ENCODE results near the gene HS3ST3A1.

HS3ST3A1 gene

DNA sequence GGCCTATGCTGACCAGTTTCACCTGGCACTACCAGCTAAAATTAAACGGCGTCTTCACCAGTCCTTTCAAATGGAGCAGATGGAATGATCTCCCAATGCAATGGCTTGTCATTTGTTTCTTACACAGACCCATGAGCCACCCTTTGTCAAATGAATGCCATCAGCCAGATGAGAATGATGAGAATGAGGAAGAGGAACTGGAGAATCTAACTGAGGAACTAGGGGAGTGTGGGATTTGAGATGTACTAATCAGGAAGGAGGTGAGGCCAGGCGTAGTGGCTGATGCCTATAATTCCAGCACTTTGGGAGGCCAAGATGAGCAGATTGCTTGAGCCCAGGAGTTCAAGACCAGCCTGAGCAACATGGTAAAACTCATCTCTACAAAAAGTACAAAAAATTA lies 116.4 kb downstream of the HS3ST3A1 start:
- no peak for DNase-seq

DNA sequence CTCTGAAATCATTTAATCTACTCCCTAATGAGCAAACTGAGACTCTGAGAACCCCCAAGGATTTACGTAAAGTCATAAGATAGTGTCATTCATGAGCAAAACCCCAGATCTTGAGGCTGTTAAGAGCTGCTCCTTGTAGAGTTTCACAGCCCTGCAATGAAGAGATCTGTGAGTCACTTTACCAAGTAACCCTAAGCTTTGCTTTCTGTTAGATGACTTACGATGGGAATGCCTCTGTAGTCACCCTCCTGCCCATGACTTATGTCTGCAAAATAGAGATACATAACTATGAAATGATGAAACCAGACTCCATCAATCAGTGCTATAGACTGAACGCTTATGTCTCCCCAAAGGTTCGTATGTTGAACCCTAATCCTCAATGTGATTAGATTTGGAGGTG lies 117.7 kb downstream of the HS3ST3A1 start:
- no peak for DNase-seq

DNA sequence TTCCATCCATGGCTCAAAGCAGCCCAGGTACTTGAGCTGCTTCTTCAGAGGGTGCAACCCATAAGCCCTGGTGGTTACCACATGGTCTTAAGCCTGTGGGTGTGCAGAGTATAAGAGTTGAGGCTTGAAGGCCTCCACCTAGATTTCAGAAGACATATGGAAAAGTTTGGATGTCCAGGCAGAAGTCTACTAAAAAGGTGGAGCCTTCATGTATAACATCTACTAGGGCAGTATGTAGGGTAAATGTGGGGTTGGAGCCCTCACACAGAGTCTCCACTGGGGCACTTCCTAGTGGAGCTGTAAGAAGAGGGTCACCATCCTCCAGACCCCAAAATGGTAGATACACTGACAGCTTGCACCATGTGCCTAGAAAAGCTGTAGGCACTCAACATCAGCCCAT lies 120.9 kb downstream of the HS3ST3A1 start:
- DNase-seq, result no peak

DNA sequence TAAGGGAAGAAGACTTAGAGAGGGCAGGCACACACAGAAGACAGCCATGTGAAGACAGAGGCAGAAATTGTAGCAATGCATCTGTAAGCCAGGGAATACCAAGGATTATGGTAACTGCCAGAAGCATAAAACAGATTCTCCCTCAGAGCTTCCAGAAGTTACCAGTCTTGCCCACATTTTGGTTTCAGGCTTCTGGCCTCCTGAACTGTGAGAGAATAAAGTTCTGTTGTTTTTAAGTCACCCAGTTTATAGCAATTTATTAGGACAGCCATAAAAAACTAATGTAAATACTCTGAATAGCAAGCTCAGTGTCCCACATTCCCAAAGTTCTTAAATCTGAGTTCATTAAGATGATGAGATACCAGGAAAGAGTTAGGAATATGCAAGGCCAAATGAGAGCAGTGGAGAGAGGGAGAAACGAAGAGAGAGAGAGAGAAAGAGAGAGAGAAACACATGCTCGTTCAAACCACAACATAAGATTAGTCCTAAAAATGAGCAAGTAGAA lies 123.4 kb downstream of the HS3ST3A1 start:
- DNase-seq, result no peak

DNA sequence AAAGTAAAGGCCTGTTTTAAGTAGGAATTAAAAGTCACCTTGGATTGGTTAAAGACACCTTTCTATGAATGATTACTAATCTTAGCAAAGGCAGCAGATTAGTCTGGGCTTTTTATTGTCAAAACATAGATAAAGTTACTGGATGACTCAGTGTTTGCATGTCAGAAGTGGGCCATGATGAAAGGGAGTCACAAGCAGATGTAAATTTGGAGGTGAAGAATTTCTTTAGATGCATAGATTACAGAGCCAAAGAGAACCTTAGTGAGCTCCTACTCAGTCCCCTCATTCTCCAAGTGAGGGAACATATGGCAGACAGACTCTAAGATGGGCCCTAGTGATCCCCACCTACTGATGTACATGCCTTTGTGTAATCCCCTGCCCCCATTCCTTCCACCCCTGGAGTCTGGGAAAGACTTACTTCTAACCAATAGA lies 124.5 kb downstream of the HS3ST3A1 start:
- no peak for DNase-seq

DNA sequence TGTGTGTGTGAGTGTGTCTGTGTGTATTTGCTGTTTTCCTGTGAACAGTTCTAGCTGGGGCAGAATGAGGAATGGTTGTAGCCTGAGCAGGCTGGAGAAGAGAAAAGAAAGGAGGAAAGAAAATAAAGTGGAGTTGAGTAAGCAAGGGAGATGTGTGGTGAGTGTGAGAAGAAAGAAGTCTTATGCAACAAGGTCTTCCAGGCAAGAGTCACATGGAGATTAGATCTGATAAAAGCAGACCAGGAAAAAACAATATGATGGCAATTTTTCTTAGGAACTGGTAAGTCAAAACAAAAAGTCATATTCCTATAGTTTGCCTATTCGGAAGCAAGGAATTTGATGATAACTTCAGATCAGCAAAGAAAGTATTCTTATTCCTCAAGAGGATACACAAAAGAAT lies 125.0 kb downstream of the HS3ST3A1 start:
- no peak for DNase-seq

DNA sequence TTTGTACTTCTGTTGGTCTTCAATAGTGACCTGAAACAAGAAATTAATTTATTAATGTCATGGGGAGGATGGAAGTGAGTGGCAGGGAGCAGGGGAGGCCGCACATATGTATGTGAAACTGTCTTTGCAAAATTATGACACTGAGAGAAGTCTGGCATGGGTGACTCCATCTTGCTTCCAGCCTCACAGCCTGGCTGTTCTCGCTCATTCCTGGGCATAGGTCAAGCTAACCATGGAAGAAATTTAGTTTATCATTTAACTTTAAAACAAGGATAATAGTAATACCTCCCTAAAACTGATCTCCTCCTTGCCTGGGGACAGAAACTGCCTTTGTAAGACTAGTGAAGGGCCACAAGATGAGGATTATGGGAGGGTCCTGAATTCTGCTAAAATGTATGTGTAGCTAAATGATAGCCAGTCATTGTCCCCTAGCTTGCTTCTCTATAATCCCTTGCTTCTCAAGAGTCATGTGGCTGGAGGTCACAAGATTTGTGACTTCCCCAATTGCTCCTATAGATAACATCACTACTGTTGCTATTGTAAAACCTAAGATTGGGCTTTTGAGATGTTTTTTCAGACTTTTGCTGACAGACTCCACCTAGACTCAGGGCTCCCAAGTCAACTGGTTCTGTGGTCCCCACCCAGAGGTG lies 126.0 kb downstream of the HS3ST3A1 start:
- no peak for DNase-seq

DNA sequence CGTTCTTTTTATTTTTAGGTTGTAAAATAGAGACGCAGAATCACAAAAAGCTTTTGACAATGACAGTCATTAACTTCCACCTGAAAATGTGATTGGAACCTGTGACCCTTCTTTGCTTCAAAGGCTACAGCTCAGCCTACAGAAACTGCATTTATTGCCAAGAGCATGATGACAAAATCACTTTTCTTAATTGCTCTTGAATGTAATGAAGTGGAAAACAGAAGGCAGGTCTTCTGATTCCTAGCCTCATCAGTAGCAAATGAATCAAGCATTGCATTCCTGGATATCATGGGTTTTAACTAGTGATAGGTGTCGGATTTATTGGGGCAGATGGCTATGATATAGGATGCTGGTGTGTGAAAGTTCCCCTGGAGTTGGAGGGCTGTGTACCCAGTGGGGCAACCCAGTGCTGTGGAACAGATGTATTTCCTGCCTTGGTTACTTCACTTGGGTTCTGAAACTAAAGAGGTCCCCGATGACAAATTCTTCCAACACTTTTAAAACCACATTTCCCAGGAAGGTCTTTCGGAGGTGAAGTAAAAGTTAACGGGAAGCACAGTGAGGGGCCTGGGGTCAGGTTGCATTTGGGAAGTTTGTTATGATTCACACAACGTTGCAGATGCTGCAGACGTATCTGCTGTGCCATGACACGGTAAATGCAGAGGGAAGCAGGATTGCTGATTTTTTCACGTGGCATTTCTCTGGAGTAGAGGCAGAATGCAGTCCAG lies 127.5 kb downstream of the HS3ST3A1 start:
- DNase-seq, result no peak

DNA sequence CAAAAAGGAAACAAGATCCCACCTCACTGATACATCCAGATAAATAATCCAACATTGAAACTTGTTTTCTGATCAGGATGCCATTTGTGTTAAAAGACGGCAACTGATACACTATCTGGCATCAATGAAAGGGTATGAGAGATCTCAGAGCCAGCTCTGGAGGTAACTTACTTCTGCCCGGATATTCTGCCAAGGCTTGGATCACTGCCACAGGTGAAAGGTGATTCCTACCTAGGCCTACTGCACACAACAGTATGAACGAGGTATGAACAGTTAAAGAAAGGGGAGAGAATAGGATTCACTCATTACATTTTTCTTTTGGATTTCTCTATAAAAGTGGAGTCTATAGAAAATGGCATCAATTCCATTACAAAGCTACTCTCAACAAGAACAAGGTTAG lies 136.1 kb downstream of the HS3ST3A1 start:
- DNase-seq, result no peak

DNA sequence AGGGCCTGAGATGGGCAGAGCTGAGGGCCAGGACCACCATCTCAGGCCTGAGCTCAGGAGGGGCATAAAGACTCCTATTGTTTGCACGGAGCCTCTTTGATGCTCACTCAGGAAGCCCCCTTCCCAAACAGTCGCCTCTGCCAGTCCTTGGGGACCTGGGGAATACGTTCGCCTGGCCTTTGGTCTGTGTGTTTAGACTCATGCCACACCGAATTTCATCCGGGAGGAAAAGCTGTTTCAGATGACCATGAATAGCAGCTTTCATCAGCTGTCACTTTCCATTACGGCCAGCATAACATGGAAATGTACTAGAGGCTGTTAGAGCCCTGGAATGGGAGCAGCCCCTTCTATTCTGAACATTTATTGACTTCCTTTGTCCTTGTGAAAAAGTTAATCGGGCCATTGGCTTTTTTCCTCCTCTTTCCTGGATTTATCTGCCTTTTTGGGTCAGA lies 139.0 kb downstream of the HS3ST3A1 start:
- DNase-seq, result no peak

DNA sequence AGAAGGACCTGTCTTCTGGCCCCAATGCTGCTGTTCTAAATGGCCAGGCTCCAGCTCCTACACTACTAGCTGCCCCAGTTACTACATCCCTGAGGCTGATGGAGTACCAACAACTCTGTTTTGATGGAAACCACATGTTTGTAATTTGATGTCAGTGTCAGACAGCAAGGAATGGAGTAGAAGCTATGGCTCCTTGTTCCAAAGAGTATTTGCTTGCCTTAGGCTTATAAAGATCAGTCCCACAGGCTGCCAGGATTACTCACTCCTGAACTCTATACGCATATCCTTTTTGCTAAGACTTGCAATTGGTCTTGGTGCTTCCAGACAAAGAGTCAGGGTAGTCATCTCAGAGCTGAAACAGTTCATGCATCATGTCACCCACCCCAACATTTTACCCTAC lies 139.6 kb downstream of the HS3ST3A1 start:
- DNase-seq, result no peak

DNA sequence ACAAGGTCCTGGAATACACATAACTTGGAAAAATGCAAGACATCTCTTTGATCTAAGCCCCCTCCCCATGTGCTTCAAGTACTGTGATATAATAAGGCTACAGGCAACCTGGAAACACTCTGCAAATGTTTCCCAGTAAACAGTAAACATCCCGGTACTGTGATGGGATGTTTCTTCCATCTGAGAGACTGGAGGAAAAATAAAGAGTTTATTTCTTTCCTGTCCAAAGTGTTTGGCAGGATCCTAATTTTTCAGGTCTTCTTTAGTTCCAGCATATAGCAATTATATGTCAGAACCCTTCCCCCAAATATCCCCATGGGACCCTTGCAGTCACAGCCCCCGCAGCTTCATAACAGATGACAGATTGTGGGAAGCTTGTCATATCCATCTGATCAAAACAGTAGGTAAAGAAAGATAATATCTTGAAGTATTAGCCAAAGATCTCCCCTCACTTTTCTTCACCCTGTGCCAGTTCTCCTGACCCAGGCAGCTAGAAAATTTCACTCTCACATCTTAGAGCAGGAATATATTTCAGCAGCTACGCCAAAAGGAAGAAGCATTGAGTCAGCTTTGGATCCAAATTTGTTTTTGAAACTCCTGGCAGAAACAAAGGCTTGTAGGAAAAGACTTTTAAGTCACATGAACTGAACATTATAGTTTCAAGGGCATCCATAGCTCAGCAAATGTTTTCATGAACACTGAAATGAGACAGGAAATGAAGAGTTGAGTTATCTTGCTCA lies 141.3 kb downstream of the HS3ST3A1 start:
- DNase-seq, result no peak

DNA sequence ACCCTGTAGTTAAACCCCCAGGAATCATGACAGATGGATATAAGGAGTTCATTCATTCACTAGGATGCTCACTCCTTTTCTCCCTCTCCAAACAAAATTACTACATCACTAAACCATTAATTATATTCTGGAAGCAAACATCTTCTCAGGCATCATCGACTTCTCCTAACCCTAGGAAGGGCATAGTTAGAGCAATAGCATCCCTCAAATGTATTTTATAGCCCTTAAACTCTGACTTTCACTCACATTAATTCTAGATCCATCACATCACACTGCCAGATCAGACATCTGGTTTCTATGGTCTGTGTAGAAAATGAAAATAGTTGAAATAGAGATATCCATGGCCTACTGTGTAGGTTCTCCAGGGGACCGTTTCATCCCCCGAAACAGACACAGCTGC lies 143.9 kb downstream of the HS3ST3A1 start:
- DNase-seq, result no peak

Measured in NCI-H446 treated with DMSO at 0.1 percent for 48 hours (cell line).